GM12878 (cell line): Measurements from ENCODE around the gene OTUD3. TPM values are rescaled to one million over a fixed set of nuclear protein-coding genes. Genes with fewer than 3 reads are reported as not detected.

Source experiments
- ATAC-seq: fragments of 200-7000 bp; cut with Tn5 transposase; 3 replicates; pipeline ENCODE4 v1.9.1; 2020; ENCODE audit warnings: mild to moderate bottlenecking, moderate library complexity
- BruUV-seq: library from RNA; stranded (reverse); fragments of 400-500 nt; replicated peaks from 2 replicates; lab custom pipeline; 2021; lab: Mats Ljungman, UMichigan
- CTCF ChIA-PET: fragments of 300-600 bp; sonication (Branson Sonifier 250); formaldehyde crosslinking; extraction: SDS; loops from one replicate; lab custom pipeline; 2021; ENCODE audit warnings: inconsistent platforms; lab: Yijun Ruan, JAX
- POLR2A ChIA-PET: fragments of 350-600 bp; formaldehyde crosslinking; extraction: SDS; loops from one replicate; lab custom pipeline; 2021; ENCODE audit warnings: inconsistent platforms; lab: Charles Lee
- RAD21 ChIA-PET: fragments of 300-600 bp; sonication (Branson Sonifier 250); formaldehyde crosslinking; loops from one replicate; lab custom pipeline; 2023; ENCODE audit warnings: antibody characterized with exemption; ENCODE audit not compliant: unreplicated experiment; lab: Charles Lee
- SMC1A ChIA-PET: fragments of 300-600 bp; sonication (Branson Sonifier 250); formaldehyde crosslinking; loops from one replicate; lab custom pipeline; 2023; ENCODE audit not compliant: unreplicated experiment, uncharacterized antibody; lab: Charles Lee
- DNase-seq: peaks from one replicate; pipeline ENCODE4 v3.0.0-alpha.2; 2011; ENCODE audit warnings: low read depth, low spot score
- FAIRE-seq: peaks from 3 replicates; lab custom pipeline; 2011; peaks lifted over from hg19 to GRCh38; lab: Jason Lieb, UNC
- H2AFZ ChIP-seq: 2 replicates; pipeline ENCODE4 v1.6.0; 2011; ENCODE audit warnings: low read depth, low read length, control low read depth; ENCODE audit not compliant: control insufficient read depth
- H3K27ac ChIP-seq: 2 replicates; pipeline ENCODE4 v1.5.1; 2011; ENCODE audit warnings: control low read depth; ENCODE audit not compliant: control insufficient read depth, insufficient read depth
- H3K27me3 ChIP-seq, 2 experiments: replicated peaks in 1 of 2; 2 replicates each; pipeline versions ENCODE4 v1.6.0 to v1.6.1; 2011; ENCODE audit warnings: low read length in 1 of 2; ENCODE audit not compliant: control insufficient read depth in 2 of 2, insufficient read depth in 2 of 2
- H3K36me3 ChIP-seq, 2 experiments: 2 replicates each; pipeline ENCODE4 v1.5.1; 2011; ENCODE audit warnings: low read length in 1 of 2; ENCODE audit not compliant: control insufficient read depth in 2 of 2, insufficient read depth in 2 of 2
- H3K4me1 ChIP-seq: 2 replicates; pipeline ENCODE4 v1.6.1; 2011; ENCODE audit warnings: mild to moderate bottlenecking, low read length, moderate library complexity, mixed read lengths; ENCODE audit not compliant: control insufficient read depth, insufficient read depth
- H3K4me2 ChIP-seq: 2 replicates; pipeline ENCODE4 v1.6.0; 2011; ENCODE audit warnings: control low read depth; ENCODE audit not compliant: control insufficient read depth, insufficient read depth
- H3K4me3 ChIP-seq: fragments of 200-600 bp; sonication (generic); 2 replicates; pipeline ENCODE4 v1.5.1; 2016
- H3K79me2 ChIP-seq: 2 replicates; pipeline ENCODE4 v1.6.0; 2011; ENCODE audit warnings: low read length; ENCODE audit not compliant: control insufficient read depth, insufficient read depth
- H3K9ac ChIP-seq: 2 replicates; pipeline ENCODE4 v1.8.0; 2011; ENCODE audit warnings: low read length, control low read depth, mixed read lengths; ENCODE audit not compliant: control insufficient read depth, insufficient read depth
- H3K9me3 ChIP-seq: replicated peaks from 3 replicates; pipeline ENCODE4 v1.5.1; 2011; ENCODE audit warnings: mild to moderate bottlenecking, low read length; ENCODE audit not compliant: control insufficient read depth, insufficient read depth
- H4K20me1 ChIP-seq: 2 replicates; pipeline ENCODE4 v1.6.0; 2011; ENCODE audit not compliant: control insufficient read depth, insufficient read depth
- BMI1 ChIP-seq: fragments of 450-650 bp; IDR thresholded peaks from 2 replicates; pipeline ENCODE4 v1.6.1; 2016; ENCODE audit warnings: mild to moderate bottlenecking, moderate library complexity, borderline replicate concordance
- CBFB ChIP-seq: IDR thresholded peaks from 2 replicates; pipeline ENCODE4 v1.6.1; 2016; ENCODE audit warnings: antibody characterized with exemption, low read depth
- CBX5 ChIP-seq: sonication (generic); IDR thresholded peaks from 2 replicates; pipeline ENCODE4 v1.6.1; 2016; ENCODE audit warnings: low read depth, moderate library complexity, mild to moderate bottlenecking, inconsistent platforms
- EP300 ChIP-seq, 2 experiments: fragments of 150-350 bp in 1 of 2; IDR thresholded peaks; 2 replicates each; pipeline ENCODE4 v1.6.1; 2011 to 2012; ENCODE audit warnings: low read depth in 2 of 2, low read length in 2 of 2, borderline replicate concordance in 1 of 2, improper control_type of control experiment in 1 of 2, inconsistent platforms in 1 of 2; ENCODE audit not compliant: control insufficient read depth in 1 of 2
- FOXM1 ChIP-seq: IDR thresholded peaks from 2 replicates; pipeline ENCODE4 v1.6.1; 2012; ENCODE audit warnings: low read depth, mild to moderate bottlenecking, inconsistent platforms, low read length, moderate library complexity
- GABPA ChIP-seq: IDR thresholded peaks from 2 replicates; pipeline ENCODE4 v1.6.1; 2014; ENCODE audit warnings: antibody characterized with exemption, low read depth, mild to moderate bottlenecking, inconsistent platforms
- HDAC6 ChIP-seq: fragments of 200-600 bp; sonication (generic); IDR thresholded peaks from one replicate; pipeline ENCODE4 v1.8.0; 2017; ENCODE audit warnings: antibody characterized with exemption; ENCODE audit not compliant: unreplicated experiment
- IRF5 ChIP-seq: fragments of 450-650 bp; IDR thresholded peaks from 2 replicates; pipeline ENCODE4 v1.6.1; 2017; ENCODE audit warnings: borderline replicate concordance
- MEF2A ChIP-seq: IDR thresholded peaks from 2 replicates; pipeline ENCODE4 v1.6.1; 2011; ENCODE audit warnings: low read depth, mild to moderate bottlenecking, low read length, moderate library complexity; ENCODE audit not compliant: insufficient read depth
- MXI1 ChIP-seq: fragments of 150-350 bp; IDR thresholded peaks from 2 replicates; pipeline ENCODE4 v1.6.1; 2011; ENCODE audit warnings: low read depth, mild to moderate bottlenecking, inconsistent platforms, low read length, improper control_type of control experiment
- PAX8 ChIP-seq: fragments of 450-650 bp; IDR thresholded peaks from 2 replicates; pipeline ENCODE4 v1.6.1; 2017; ENCODE audit warnings: mild to moderate bottlenecking, moderate library complexity
- PML ChIP-seq: IDR thresholded peaks from 2 replicates; pipeline ENCODE4 v1.6.1; 2012; ENCODE audit warnings: low read length, inconsistent platforms
- POU2F2 ChIP-seq: IDR thresholded peaks from 3 replicates; pipeline ENCODE4 v1.6.1; 2011; ENCODE audit warnings: low read depth, mild to moderate bottlenecking, low read length, borderline replicate concordance
- RFX5 ChIP-seq: IDR thresholded peaks from 2 replicates; pipeline ENCODE4 v1.6.1; 2011; ENCODE audit warnings: low read depth, low read length, improper control_type of control experiment
- SIX5 ChIP-seq: IDR thresholded peaks from 2 replicates; pipeline ENCODE4 v1.6.1; 2011; ENCODE audit warnings: mild to moderate bottlenecking, low read depth, low read length, moderate library complexity; ENCODE audit not compliant: severe bottlenecking
- SKIL ChIP-seq: fragments of 450-650 bp; IDR thresholded peaks from 2 replicates; pipeline ENCODE4 v1.6.1; 2017; ENCODE audit warnings: mild to moderate bottlenecking, low read depth, inconsistent platforms; ENCODE audit not compliant: poor library complexity, severe bottlenecking
- SMARCA5 ChIP-seq: fragments of 450-650 bp; IDR thresholded peaks from 2 replicates; pipeline ENCODE4 v1.6.1; 2017; ENCODE audit warnings: mild to moderate bottlenecking
- SMC3 ChIP-seq: IDR thresholded peaks from 2 replicates; pipeline ENCODE4 v1.6.1; 2011; ENCODE audit warnings: low read length, improper control_type of control experiment, borderline replicate concordance
- STAT1 ChIP-seq: fragments of 450-650 bp; conservative IDR thresholded peaks from 2 replicates; pipeline ENCODE4 v1.6.1; 2014; ENCODE audit warnings: antibody characterized with exemption, mild to moderate bottlenecking
- YBX1 ChIP-seq: fragments of 450-650 bp; IDR thresholded peaks from 2 replicates; pipeline ENCODE4 v1.6.1; 2016; ENCODE audit warnings: antibody characterized with exemption
- ZNF207 ChIP-seq: fragments of 450-650 bp; IDR thresholded peaks from 2 replicates; pipeline ENCODE4 v1.6.1; 2014; ENCODE audit warnings: antibody characterized with exemption, mild to moderate bottlenecking, borderline replicate concordance
- WGBS: methylation state at CpG from one replicate; pipeline ENCODE4 v1.1.6; 2016; ENCODE audit warnings: low lambda C conversion rate; ENCODE audit not compliant: insufficient replicate concordance, insufficient coverage; ENCODE audit errors: missing lambda C conversion rate; 5-methylcytosine and 5-hydroxymethylcytosine counted together
- in situ Hi-C: fragments of 300-500 bp; cut with MboI; formaldehyde crosslinking; loops from 9 replicates; pipeline ENCODE4 v1.14.3; 2018; ENCODE audit warnings: mixed read lengths
- intact Hi-C: fragments of 100-400 bp; cut with micrococcal nuclease; formaldehyde crosslinking; loops from one replicate; pipeline ENCODE4 v1.14.2; 2022; ENCODE audit not compliant: unreplicated experiment
- polyA plus RNA-seq, 11 experiments: library from polyadenylated mRNA; depleted of rRNA in 4 of 11; unstranded in 6 of 11; stranded (reverse) in 5 of 11; fragments of >200 nt; fragmentation: Nextera tagmentation in 4 of 11; fragmentation: Illumina TruSeq in 1 of 11; extraction: Ambion mirVana in 4 of 11; extraction: Trizol in 1 of 11; gene quantifications; 1 replicate in 1 of 11; 2 replicates in 10 of 11; pipeline versions ENCODE4 v1.2.1 to v1.2.3, GENCODE V29; 2011 to 2016; ENCODE audit warnings: inconsistent platforms in 2 of 11, missing spikeins in 2 of 11, low read depth in 1 of 11
- total RNA-seq, 4 experiments: library from RNA; depleted of rRNA in 3 of 4; stranded (reverse); fragments of >200 nt in 3 of 4; fragmentation: Illumina TruSeq in 1 of 4; extraction: Trizol in 1 of 4; gene quantifications; 2 replicates each; pipeline versions ENCODE4 v1.2.1 to v1.2.3, GENCODE V29; 2013 to 2021

Gene OTUD3
- total and polyA plus RNA-seq, 10 of the 15 experiments (the other 5 are each of a cell fraction or from before 2014, with no cell fraction given) = 0.77 to 8.9 (median 4.8) TPM

- TF ChIP-seq SKIL (no peak), YBX1 (no peak), CBX5 (no peak), SMARCA5 (peak; percentile 70; the same call in 1 of the 2 replicates), IRF5 (no peak)
Observed at GRCh38 chr1:19882111-19883071, at the start of gene OTUD3 (continued).

- Histone ChIP-seq H3K9ac (no peak overlapping the region), H3K36me3 (no peaks in the 10 kb centered on the region), H3K4me1 (no peaks in the 10 kb centered on the region), H3K27ac (no peak overlapping the region), H3K4me3 (no peak overlapping the region), H4K20me1 (no peaks in the 10 kb centered on the region), H3K27me3 (no peaks in the 10 kb centered on the region), H3K9me3 (peaks cover 3% of the 10 kb centered on the region; the same call in 2 of the 3 replicates), H2AFZ (no peak overlapping the region), H3K79me2 (no peaks in the 10 kb centered on the region), H3K4me2 (no peak overlapping the region)
- no TSS peak for BruUV-seq
- WGBS = 48% methylated on average over 4 of the region's 4 CpGs
- ChIA-PET CTCF (no interaction called here), SMC1A (no interaction called here), POLR2A (no interaction called here), RAD21 (no interaction called here)
- in situ Hi-C loops (no loop called here), intact Hi-C loops (no loop called here)
- no peak for ATAC-seq
- no peak for DNase-seq
- no peak for FAIRE-seq
- TF ChIP-seq POU2F2 (no peak), PAX8 (no peak), SIX5 (no peak), MXI1 (no peak), FOXM1 (no peak), CBFB (no peak), BMI1 (no peak), PML (no peak), RFX5 (no peak), SMC3 (no peak), GABPA (no peak), MEF2A (no peak), EP300 (IDR thresholded peaks at IDR 0.05; ENCODE audit: borderline replicate concordance in 1 of 2, control insufficient read depth in 1 of 2, low read depth in 2 of 2, low read length in 2 of 2) (no peak), HDAC6 (no peak), STAT1 (no peak), ZNF207 (no peak)
Observed at GRCh38 chr1:19835578-19835977, 46.6 kb upstream of the OTUD3 start.
